PC-9 (cell line): ENCODE measurements around the gene TRIM31. TPM values are rescaled to one million over a fixed set of nuclear protein-coding genes. Genes with fewer than 3 reads are reported as not detected.

ENCODE experiments used
- BruUV-seq: library from RNA; stranded (reverse); fragments of 400-500 nt; replicated peaks from 2 replicates; lab custom pipeline; 2021; lab: Mats Ljungman, UMichigan
- CTCF ChIA-PET: fragments of 300-600 bp; sonication (Branson Sonifier 250); formaldehyde crosslinking; loops from one replicate; lab custom pipeline; 2022; ENCODE audit warnings: antibody characterized with exemption; lab: Charles Lee
- POLR2A ChIA-PET: fragments of 300-600 bp; sonication (Branson Sonifier 250); formaldehyde crosslinking; loops from one replicate; lab custom pipeline; 2022; ENCODE audit warnings: antibody characterized with exemption; ENCODE audit not compliant: unreplicated experiment; lab: Charles Lee
- DNase-seq, 2 experiments: peaks; one replicate each; pipeline versions ENCODE4 v3.0.0 to v3.0.0-alpha.2; 2015 to 2022; ENCODE audit warnings: mixed read lengths in 1 of 2
- H2AFZ ChIP-seq: fragments of 200-600 bp; sonication (generic); 2 replicates; pipeline ENCODE4 v1.8.1; 2017; ENCODE audit warnings: antibody characterized with exemption
- H3F3A ChIP-seq: fragments of 200-600 bp; sonication (generic); 2 replicates; pipeline ENCODE4 v1.8.1; 2017; ENCODE audit warnings: antibody characterized with exemption, mild to moderate bottlenecking, low read depth; ENCODE audit not compliant: insufficient read depth
- H3K27ac ChIP-seq: fragments of 200-600 bp; sonication (generic); 2 replicates; pipeline ENCODE4 v1.6.1; 2016; ENCODE audit warnings: mixed run types
- H3K27me3 ChIP-seq: fragments of 200-600 bp; sonication (generic); 2 replicates; pipeline ENCODE4 v1.6.1; 2016; ENCODE audit warnings: low read depth, mixed run types; ENCODE audit not compliant: insufficient read depth
- H3K36me3 ChIP-seq: fragments of 200-600 bp; sonication (generic); 2 replicates; pipeline ENCODE4 v1.6.1; 2016; ENCODE audit warnings: low read depth, mixed run types
- H3K4me1 ChIP-seq: fragments of 200-600 bp; sonication (generic); replicated peaks from 2 replicates; pipeline ENCODE4 v1.6.1; 2016; ENCODE audit warnings: mixed run types; ENCODE audit not compliant: insufficient read depth
- H3K4me2 ChIP-seq: fragments of 200-600 bp; sonication (generic); 2 replicates; pipeline ENCODE4 v1.6.1; 2017; ENCODE audit warnings: mixed run types
- H3K4me3 ChIP-seq: fragments of 200-600 bp; sonication (generic); 2 replicates; pipeline ENCODE4 v1.6.1; 2016; ENCODE audit warnings: mixed run types
- H3K79me2 ChIP-seq: fragments of 200-600 bp; sonication (generic); 2 replicates; pipeline ENCODE4 v1.6.1; 2017; ENCODE audit warnings: low read depth, mixed run types
- H3K9me2 ChIP-seq: fragments of 200-600 bp; sonication (generic); 2 replicates; pipeline ENCODE4 v1.8.1; 2017; ENCODE audit warnings: mild to moderate bottlenecking; ENCODE audit not compliant: insufficient read depth
- H3K9me3 ChIP-seq: fragments of 200-600 bp; sonication (generic); 2 replicates; pipeline ENCODE4 v1.8.1; 2016; ENCODE audit warnings: low read depth; ENCODE audit not compliant: insufficient read depth
- H4K20me1 ChIP-seq: fragments of 200-600 bp; sonication (generic); 2 replicates; pipeline ENCODE4 v1.8.1; 2017; ENCODE audit not compliant: insufficient read depth
- CTCF ChIP-seq: fragments of 200-600 bp; sonication (generic); conservative IDR thresholded peaks from 2 replicates; pipeline ENCODE4 v1.6.1; 2017; ENCODE audit warnings: mixed run types, antibody characterized with exemption, mild to moderate bottlenecking, moderate library complexity
- EZH2 ChIP-seq: fragments of 200-600 bp; sonication (generic); IDR thresholded peaks from 2 replicates; pipeline ENCODE4 v1.8.0; 2017; ENCODE audit warnings: antibody characterized with exemption, low read depth
- intact Hi-C: fragments of 100-400 bp; cut with micrococcal nuclease; formaldehyde crosslinking; loops from one replicate; pipeline ENCODE4 v1.10.0; 2022; ENCODE audit not compliant: unreplicated experiment
- total RNA-seq: library from RNA; stranded (reverse); gene quantifications from 2 replicates; pipeline ENCODE4 v1.2.3, GENCODE V29; 2021

Gene TRIM31
- total RNA-seq, 1 experiment from 2014 or later = not detected

GRCh38 chr6:30061858-30062458, 50.9 kb downstream of the TRIM31 start:
- H3K4me1 ChIP-seq = peaks cover 25% of the 10 kb centered on the region
- TF ChIP-seq CTCF (no peak), EZH2 (no peak)
- H3K9me3 ChIP-seq = no peaks in the 10 kb centered on the region
- intact Hi-C loops = loop anchor here (1.0 to 5.0 kb wide), 2 partner anchors 41 to 265 kb away; partner anchors contain the start of gene TRIM39
- peak overlapping the region; percentile 99 for H2AFZ ChIP-seq
- H3K4me2 ChIP-seq = peak overlapping the region; percentile 79
- ChIA-PET CTCF (interaction anchor here (0.7 to 0.8 kb wide), 2 partner anchors 408 to 414 kb away, joined by 3 read pairs; no protein-coding TSS in a partner anchor), POLR2A (no interaction called here)
- H4K20me1 ChIP-seq = no peaks in the 10 kb centered on the region
- H3K27ac ChIP-seq = no peak overlapping the region
- no TSS peak for BruUV-seq
- H3K4me3 ChIP-seq = peak overlapping the region; percentile 95
- no peak for DNase-seq
- no peaks in the 10 kb centered on the region for H3K27me3 ChIP-seq
- H3K36me3 ChIP-seq = no peaks in the 10 kb centered on the region
- peaks cover 34% of the 10 kb centered on the region for H3K79me2 ChIP-seq
- H3F3A ChIP-seq = peaks cover 8% of the 10 kb centered on the region
- H3K9me2 ChIP-seq = no peaks in the 10 kb centered on the region

- H3F3A ChIP-seq = peaks cover 4% of the 10 kb centered on the region
- intact Hi-C loops = loop anchor here (1.0 to 5.0 kb wide), 2 partner anchors 42 to 266 kb away; partner anchors contain the start of gene TRIM39
- H3K27ac ChIP-seq = peak within 1 kb of the TSS; percentile 35; the same call in 1 of the 2 replicates
- peak; percentile 88 to 90 for DNase-seq
- ChIA-PET CTCF (interaction anchor here (0.8 to 1.1 kb wide), 3 partner anchors 40 to 413 kb away, joined by 3 to 4 read pairs (median 3); no protein-coding TSS in a partner anchor), POLR2A (interaction anchor here (0.5 to 0.7 kb wide), 3 partner anchors 41 to 407 kb away, joined by 3 to 6 read pairs (median 5); no protein-coding TSS in a partner anchor)
- H3K27me3 ChIP-seq = no peaks in the 10 kb centered on the region
- TSS peak; percentile 74 for BruUV-seq
- no peak for TF ChIP-seq CTCF
- H2AFZ ChIP-seq = peak within 1 kb of the TSS; percentile 99
- H3K4me1 ChIP-seq = peaks cover 24% of the 10 kb centered on the region
- no peaks in the 10 kb centered on the region for H3K36me3 ChIP-seq
- H3K79me2 ChIP-seq = peaks cover 34% of the 10 kb centered on the region
- H4K20me1 ChIP-seq = no peaks in the 10 kb centered on the region
- H3K4me2 ChIP-seq = peak within 1 kb of the TSS; percentile 79
- peak within 1 kb of the TSS; percentile 95 for H3K4me3 ChIP-seq
- no peaks in the 10 kb centered on the region for H3K9me2 ChIP-seq
- no peaks in the 10 kb centered on the region for H3K9me3 ChIP-seq
Observed at GRCh38 chr6:30061092-30061857, 51.6 kb downstream of the TRIM31 start, which contains the start of gene POLR1H. Gene POLR1H (plus strand): TSS chr6:30061265. CDS start chr6:30061525, 260 bp downstream.

- H3K4me2 ChIP-seq = peak overlapping the region; percentile 79
- CTCF ChIA-PET = interaction anchor here (0.9 to 1.1 kb wide), 2 partner anchors 41 to 71 kb away, joined by 3 to 4 read pairs; no protein-coding TSS in a partner anchor
- H4K20me1 ChIP-seq = no peaks in the 10 kb centered on the region
- TSS peak; percentile 95 for BruUV-seq
- no peaks in the 10 kb centered on the region for H3K9me2 ChIP-seq
- no peaks in the 10 kb centered on the region for H3K9me3 ChIP-seq
- H3K4me1 ChIP-seq = peaks cover 18% of the 10 kb centered on the region
- intact Hi-C loops = loop anchor here (1.0 to 5.0 kb wide), 2 partner anchors 43 to 267 kb away; partner anchors contain the start of gene TRIM39
- H3K27me3 ChIP-seq = no peaks in the 10 kb centered on the region
- H3K4me3 ChIP-seq = peak overlapping the region; percentile 95
- H3F3A ChIP-seq = no peaks in the 10 kb centered on the region; the same call in 1 of the 2 replicates
- H3K27ac ChIP-seq = peak overlapping the region; percentile 34; the same call in 1 of the 2 replicates
- POLR2A ChIA-PET = interaction anchor here (0.5 to 0.7 kb wide), 3 partner anchors 41 to 1087 kb away, joined by 5 to 6 read pairs (median 5); no protein-coding TSS in a partner anchor
- no peak for DNase-seq
- H3K79me2 ChIP-seq = peaks cover 34% of the 10 kb centered on the region
- TF ChIP-seq CTCF (no peak), EZH2 (no peak)
- no peaks in the 10 kb centered on the region for H3K36me3 ChIP-seq
- peak overlapping the region; percentile 99 for H2AFZ ChIP-seq
Observed at GRCh38 chr6:30060606-30061091, 52.2 kb downstream of the TRIM31 start.
